Astrocyte (in vitro differentiated cells and primary cell): ENCODE data around the gene ARL6IP4.

ENCODE experiments used
- CTCF ChIP-seq: IDR thresholded peaks from 2 replicates; pipeline ENCODE4 v1.5.1; 2011; ENCODE audit warnings: low read depth, mild to moderate bottlenecking, inconsistent platforms, low read length, moderate library complexity; ENCODE audit not compliant: insufficient read depth
- EZH2 ChIP-seq: IDR thresholded peaks from 2 replicates; pipeline ENCODE4 v1.6.1; 2012; ENCODE audit warnings: mild to moderate bottlenecking, low read length, inconsistent platforms; ENCODE audit not compliant: insufficient read depth

DNA sequence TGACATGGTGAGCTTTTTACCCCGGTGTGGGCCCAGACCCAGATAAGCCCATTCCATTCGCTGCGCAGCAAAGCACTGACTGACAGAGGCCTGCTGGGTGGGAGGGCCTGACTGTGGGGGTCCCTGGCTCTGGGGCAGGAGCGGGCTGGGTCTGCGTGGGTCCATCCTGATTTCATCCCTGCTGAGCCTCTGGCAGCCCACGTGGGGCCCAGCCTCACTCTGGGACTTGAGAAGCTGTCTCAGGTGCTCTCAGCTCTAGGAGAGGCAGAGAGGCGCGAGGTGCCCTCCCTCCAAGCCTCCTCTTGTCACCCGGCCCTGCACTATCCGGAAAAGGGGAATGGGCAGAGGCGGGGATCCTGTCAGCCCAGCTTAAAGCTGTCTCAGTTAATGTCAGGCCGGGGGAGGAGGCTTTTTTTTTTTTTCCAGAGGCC lies 15.1 kb upstream of the ARL6IP4 start:
- TF ChIP-seq CTCF = no peak
- no peak for TF ChIP-seq EZH2
